ENCODE data around the gene PKIB.
"Not testable (repeated sequence)": the region's sequence is repeated elsewhere in the genome, so short reads cannot be mapped to it uniquely, and the experiment has no call there.

The PKIB gene

GRCh38 chr6:122621638-122622037 is 11.4 kb downstream of the PKIB start:
- no peak for DNase-seq

GRCh38 chr6:122622479-122622878 is 12.3 kb downstream of the PKIB start:
- DNase-seq: no peak

- no peak for DNase-seq
These were observed 13.1 kb downstream of the PKIB start for GRCh38 chr6:122623279-122623678.

GRCh38 chr6:122624853-122625252 is 14.6 kb downstream of the PKIB start:
- DNase-seq: no peak

GRCh38 chr6:122628714-122629113 is 18.5 kb downstream of the PKIB start:
- no peak for DNase-seq

- no peak for DNase-seq
These were observed 21.5 kb downstream of the PKIB start for GRCh38 chr6:122631571-122632249.

- DNase-seq: no peak
These were observed 30.2 kb downstream of the PKIB start for GRCh38 chr6:122640366-122640765.

- no peak for DNase-seq
These were observed 31.6 kb downstream of the PKIB start for GRCh38 chr6:122641819-122642218.

- not testable (repeated sequence) for DNase-seq
These were observed 32.4 kb downstream of the PKIB start for GRCh38 chr6:122642604-122643003.

- no peak for DNase-seq
These were observed 35.1 kb downstream of the PKIB start for GRCh38 chr6:122645256-122645655.

GRCh38 chr6:122647765-122648164 is 37.6 kb downstream of the PKIB start:
- no peak for DNase-seq

GRCh38 chr6:122648726-122649125 is 38.5 kb downstream of the PKIB start:
- no peak for DNase-seq

GRCh38 chr6:122649701-122650100 is 39.5 kb downstream of the PKIB start:
- no peak for DNase-seq

GRCh38 chr6:122650403-122650802 is 40.2 kb downstream of the PKIB start:
- no peak for DNase-seq

- no peak for DNase-seq
These were observed 40.8 kb downstream of the PKIB start for GRCh38 chr6:122651031-122651430.

GRCh38 chr6:122651604-122652003 is 41.4 kb downstream of the PKIB start:
- no peak for DNase-seq

- no peak for DNase-seq
These were observed 42.2 kb downstream of the PKIB start for GRCh38 chr6:122652431-122652830.

- no peak for DNase-seq
These were observed 42.9 kb downstream of the PKIB start for GRCh38 chr6:122653094-122653493.

GRCh38 chr6:122654012-122654411 is 43.8 kb downstream of the PKIB start:
- DNase-seq: no peak

- no peak for DNase-seq
These were observed 47.4 kb downstream of the PKIB start for GRCh38 chr6:122657601-122658000.

- DNase-seq: no peak
These were observed 50.1 kb downstream of the PKIB start for GRCh38 chr6:122660296-122660695.

GRCh38 chr6:122663981-122664380 is 53.8 kb downstream of the PKIB start:
- no peak for DNase-seq

- no peak for DNase-seq
These were observed 55.7 kb downstream of the PKIB start for GRCh38 chr6:122665929-122666328.

GRCh38 chr6:122666418-122666817 is 56.2 kb downstream of the PKIB start:
- no peak for DNase-seq

GRCh38 chr6:122669418-122669817 is 59.2 kb downstream of the PKIB start:
- DNase-seq: no peak

All from activated CD4-positive, alpha-beta T cell treated with anti-CD3 and anti-CD28 coated beads, Interleukin-2, amount 50 U/mL, for 48 hours (primary cell).